ENCODE measurements around the gene PLXNA4.

- TF ChIP-seq CTCF (IDR thresholded peaks at IDR 0.05; ENCODE audit: low read depth, low read length): no peak
- no peak for TF ChIP-seq EZH2phosphoT487 (IDR thresholded peaks at IDR 0.05; ENCODE audit: low read depth)
Observed at GRCh38 chr7:132619967-132620366, 43.7 kb upstream of the PLXNA4 start.
